DOHH2 (cell line): ENCODE results near the gene GLCCI1.

ENCODE experiments used
- H3F3A ChIP-seq: fragments of 200-600 bp; sonication (generic), shearing (Covaris generic); 2 replicates; pipeline ENCODE4 v1.6.0; 2016; ENCODE audit warnings: antibody characterized with exemption, mild to moderate bottlenecking; ENCODE audit not compliant: control insufficient read depth, insufficient read depth
- H3K27ac ChIP-seq: fragments of 200-600 bp; sonication (generic); 2 replicates; pipeline ENCODE4 v1.5.1; 2014; ENCODE audit warnings: low read depth, mild to moderate bottlenecking, low read length, moderate library complexity
- H3K27me3 ChIP-seq: fragments of 200-600 bp; sonication (generic); 2 replicates; pipeline ENCODE4 v1.6.1; 2014; ENCODE audit warnings: mild to moderate bottlenecking, low read length, mixed read lengths; ENCODE audit not compliant: control insufficient read depth
- H3K36me3 ChIP-seq: fragments of 200-600 bp; sonication (generic); 2 replicates; pipeline ENCODE4 v1.6.1; 2014; ENCODE audit warnings: mild to moderate bottlenecking, low read length, moderate library complexity, mixed read lengths; ENCODE audit not compliant: control insufficient read depth
- H3K4me1 ChIP-seq: fragments of 200-600 bp; sonication (generic); 2 replicates; pipeline ENCODE4 v1.6.1; 2014; ENCODE audit warnings: mild to moderate bottlenecking, low read length, mixed read lengths; ENCODE audit not compliant: control insufficient read depth
- H3K4me2 ChIP-seq: fragments of 200-600 bp; sonication (generic); 2 replicates; pipeline ENCODE4 v1.6.0; 2014; ENCODE audit warnings: mild to moderate bottlenecking, low read length, moderate library complexity
- H3K4me3 ChIP-seq: fragments of 200-600 bp; sonication (generic); 2 replicates; pipeline ENCODE4 v1.5.1; 2014; ENCODE audit warnings: mild to moderate bottlenecking, low read length, mixed read lengths
- H3K79me2 ChIP-seq: fragments of 200-600 bp; sonication (generic); 2 replicates; pipeline ENCODE4 v1.6.1; 2014; ENCODE audit warnings: mild to moderate bottlenecking, low read length, mixed read lengths; ENCODE audit not compliant: control insufficient read depth
- H3K9me2 ChIP-seq: fragments of 200-600 bp; sonication (generic); replicated peaks from 2 replicates; pipeline ENCODE4 v1.6.1; 2014; ENCODE audit warnings: mild to moderate bottlenecking, low read length, mixed read lengths; ENCODE audit not compliant: control insufficient read depth
- H3K9me3 ChIP-seq: fragments of 200-600 bp; sonication (generic); 2 replicates; pipeline ENCODE4 v1.6.1; 2014; ENCODE audit warnings: antibody characterized with exemption, low read length, mixed read lengths; ENCODE audit not compliant: control insufficient read depth, insufficient read depth
- H4K20me1 ChIP-seq: fragments of 200-600 bp; sonication (generic); 2 replicates; pipeline ENCODE4 v1.6.0; 2014; ENCODE audit warnings: low read depth, mild to moderate bottlenecking, antibody characterized with exemption, low read length, moderate library complexity; ENCODE audit not compliant: control insufficient read depth, insufficient read depth
- EZH2phosphoT487 ChIP-seq: fragments of 200-600 bp; sonication (generic); IDR thresholded peaks from 2 replicates; pipeline ENCODE4 v1.6.1; 2017; ENCODE audit warnings: borderline replicate concordance, mild to moderate bottlenecking, antibody characterized with exemption, low read length, moderate library complexity, mixed read lengths
- TF ChIP-seq, protein P1 (sequence below): fragments of 200-600 bp; sonication (generic); IDR thresholded peaks from one replicate; pipeline ENCODE4 v1.5.1; 2014; ENCODE audit warnings: antibody characterized with exemption, mild to moderate bottlenecking, low read depth, low read length; ENCODE audit not compliant: poor library complexity, severe bottlenecking

Gene GLCCI1

DNA sequence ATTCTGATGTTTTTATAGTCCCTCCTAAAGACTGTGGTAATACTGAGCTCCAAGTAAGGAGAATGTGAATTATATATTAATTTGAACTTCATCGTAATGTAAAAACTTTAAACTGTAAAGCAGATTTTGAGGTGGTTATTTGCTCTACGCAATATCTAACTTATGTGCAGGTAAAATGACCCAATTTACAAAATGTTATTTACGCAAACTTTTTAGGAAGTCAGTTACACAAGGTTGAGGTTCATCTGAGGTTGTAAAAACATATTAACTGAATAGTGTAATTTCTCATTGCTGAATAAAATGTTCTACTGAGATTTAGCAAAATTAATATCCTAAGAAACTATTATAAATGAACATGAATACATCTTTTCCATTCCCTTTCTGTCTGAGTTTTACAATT is 15.8 kb downstream of the GLCCI1 start:
- Histone ChIP-seq H3K4me2 (no peak overlapping the region), H3K27ac (no peak overlapping the region), H4K20me1 (peaks cover 8% of the 10 kb centered on the region; the same call in 1 of the 2 replicates), H3K79me2 (peaks cover 100% of the 10 kb centered on the region), H3K27me3 (no peaks in the 10 kb centered on the region), H3K4me1 (peaks cover 20% of the 10 kb centered on the region), H3F3A (no peaks in the 10 kb centered on the region), H3K4me3 (no peak overlapping the region), H3K9me2 (no peaks in the 10 kb centered on the region), H3K9me3 (no peaks in the 10 kb centered on the region), H3K36me3 (peaks cover 7% of the 10 kb centered on the region)
- TF ChIP-seq EZH2phosphoT487, result no peak
- TF ChIP-seq, protein P1, sequence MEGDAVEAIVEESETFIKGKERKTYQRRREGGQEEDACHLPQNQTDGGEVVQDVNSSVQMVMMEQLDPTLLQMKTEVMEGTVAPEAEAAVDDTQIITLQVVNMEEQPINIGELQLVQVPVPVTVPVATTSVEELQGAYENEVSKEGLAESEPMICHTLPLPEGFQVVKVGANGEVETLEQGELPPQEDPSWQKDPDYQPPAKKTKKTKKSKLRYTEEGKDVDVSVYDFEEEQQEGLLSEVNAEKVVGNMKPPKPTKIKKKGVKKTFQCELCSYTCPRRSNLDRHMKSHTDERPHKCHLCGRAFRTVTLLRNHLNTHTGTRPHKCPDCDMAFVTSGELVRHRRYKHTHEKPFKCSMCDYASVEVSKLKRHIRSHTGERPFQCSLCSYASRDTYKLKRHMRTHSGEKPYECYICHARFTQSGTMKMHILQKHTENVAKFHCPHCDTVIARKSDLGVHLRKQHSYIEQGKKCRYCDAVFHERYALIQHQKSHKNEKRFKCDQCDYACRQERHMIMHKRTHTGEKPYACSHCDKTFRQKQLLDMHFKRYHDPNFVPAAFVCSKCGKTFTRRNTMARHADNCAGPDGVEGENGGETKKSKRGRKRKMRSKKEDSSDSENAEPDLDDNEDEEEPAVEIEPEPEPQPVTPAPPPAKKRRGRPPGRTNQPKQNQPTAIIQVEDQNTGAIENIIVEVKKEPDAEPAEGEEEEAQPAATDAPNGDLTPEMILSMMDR, result no peak

- H3K79me2 ChIP-seq, result peaks cover 100% of the 10 kb centered on the region
- H3F3A ChIP-seq, result no peaks in the 10 kb centered on the region
- H3K4me3 ChIP-seq, result no peak overlapping the region
- H4K20me1 ChIP-seq, result peaks cover 8% of the 10 kb centered on the region; the same call in 1 of the 2 replicates
- H3K27ac ChIP-seq, result no peak overlapping the region
- peaks cover 20% of the 10 kb centered on the region for H3K4me1 ChIP-seq
- H3K27me3 ChIP-seq, result no peaks in the 10 kb centered on the region
- no peak overlapping the region for H3K4me2 ChIP-seq
- peaks cover 18% of the 10 kb centered on the region for H3K36me3 ChIP-seq
- no peaks in the 10 kb centered on the region for H3K9me2 ChIP-seq
- TF ChIP-seq EZH2phosphoT487, result no peak
- TF ChIP-seq, protein P1, result no peak
- H3K9me3 ChIP-seq, result peaks cover 18% of the 10 kb centered on the region; the same call in 1 of the 2 replicates
Measured at GRCh38 chr7:7988706-7989105, 20.1 kb downstream of the GLCCI1 start.

DNA sequence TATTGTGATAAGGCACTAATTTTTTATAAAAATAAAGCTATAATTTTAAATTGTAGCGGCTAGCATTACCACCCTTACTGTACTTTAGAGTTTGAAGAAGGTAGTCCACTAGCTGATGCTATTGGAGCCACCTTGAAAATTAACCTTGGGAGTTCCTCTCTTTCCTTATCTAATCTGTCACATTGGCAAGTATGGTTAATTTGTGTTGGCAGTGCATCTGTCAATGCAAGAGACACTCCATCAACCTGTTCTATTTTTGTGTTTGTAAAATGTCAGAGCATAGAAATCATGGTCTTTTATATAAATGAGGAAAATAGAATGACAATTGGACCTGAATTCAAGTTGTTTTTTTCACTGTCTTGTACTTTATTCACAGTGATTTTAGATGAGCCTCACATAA is 20.5 kb downstream of the GLCCI1 start:
- Histone ChIP-seq H3K27ac (no peak overlapping the region), H3K9me2 (no peaks in the 10 kb centered on the region), H3K36me3 (peaks cover 18% of the 10 kb centered on the region), H4K20me1 (peaks cover 8% of the 10 kb centered on the region; the same call in 1 of the 2 replicates), H3K4me1 (peaks cover 17% of the 10 kb centered on the region), H3K9me3 (peaks cover 18% of the 10 kb centered on the region; the same call in 1 of the 2 replicates), H3K4me3 (no peak overlapping the region), H3K27me3 (no peaks in the 10 kb centered on the region), H3K79me2 (peaks cover 100% of the 10 kb centered on the region), H3F3A (no peaks in the 10 kb centered on the region), H3K4me2 (no peak overlapping the region)
- TF ChIP-seq, protein P1, result no peak
- no peak for TF ChIP-seq EZH2phosphoT487
